ENCODE data around the gene XPNPEP3.

- TF ChIP-seq ZNF565 (CRISPR knock-in tag; conservative IDR thresholded peaks at IDR 0.05; ENCODE audit: low read depth): no peak
- TF ChIP-seq ISL1 (CRISPR knock-in tag; IDR thresholded peaks at IDR 0.05): no peak
- no peak for TF ChIP-seq ZFP3 (CRISPR knock-in tag; IDR thresholded peaks at IDR 0.05)
- no peak for TF ChIP-seq CSDC2 (CRISPR knock-in tag; IDR thresholded peaks at IDR 0.05)
- no peak for TF ChIP-seq TCF4 (CRISPR knock-in tag; IDR thresholded peaks at IDR 0.05; ENCODE audit: borderline replicate concordance)
- no peak for TF ChIP-seq ZFP30 (CRISPR knock-in tag; IDR thresholded peaks at IDR 0.05)
- no peak for TF ChIP-seq GLIS3 (CRISPR knock-in tag; IDR thresholded peaks at IDR 0.05)
- TF ChIP-seq OSR1 (CRISPR knock-in tag; IDR thresholded peaks at IDR 0.05): no peak
- TF ChIP-seq, protein P1, sequence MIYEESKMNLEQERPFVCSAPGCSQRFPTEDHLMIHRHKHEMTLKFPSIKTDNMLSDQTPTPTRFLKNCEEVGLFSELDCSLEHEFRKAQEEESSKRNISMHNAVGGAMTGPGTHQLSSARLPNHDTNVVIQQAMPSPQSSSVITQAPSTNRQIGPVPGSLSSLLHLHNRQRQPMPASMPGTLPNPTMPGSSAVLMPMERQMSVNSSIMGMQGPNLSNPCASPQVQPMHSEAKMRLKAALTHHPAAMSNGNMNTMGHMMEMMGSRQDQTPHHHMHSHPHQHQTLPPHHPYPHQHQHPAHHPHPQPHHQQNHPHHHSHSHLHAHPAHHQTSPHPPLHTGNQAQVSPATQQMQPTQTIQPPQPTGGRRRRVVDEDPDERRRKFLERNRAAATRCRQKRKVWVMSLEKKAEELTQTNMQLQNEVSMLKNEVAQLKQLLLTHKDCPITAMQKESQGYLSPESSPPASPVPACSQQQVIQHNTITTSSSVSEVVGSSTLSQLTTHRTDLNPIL (CRISPR knock-in tag; IDR thresholded peaks at IDR 0.05; ENCODE audit: low read depth): no peak
These were observed 115.6 kb downstream of the XPNPEP3 start for GRCh38 chr22:40972587-40972986.
